Measurements from ENCODE around the gene SLC9A3.

The SLC9A3 gene

DNA sequence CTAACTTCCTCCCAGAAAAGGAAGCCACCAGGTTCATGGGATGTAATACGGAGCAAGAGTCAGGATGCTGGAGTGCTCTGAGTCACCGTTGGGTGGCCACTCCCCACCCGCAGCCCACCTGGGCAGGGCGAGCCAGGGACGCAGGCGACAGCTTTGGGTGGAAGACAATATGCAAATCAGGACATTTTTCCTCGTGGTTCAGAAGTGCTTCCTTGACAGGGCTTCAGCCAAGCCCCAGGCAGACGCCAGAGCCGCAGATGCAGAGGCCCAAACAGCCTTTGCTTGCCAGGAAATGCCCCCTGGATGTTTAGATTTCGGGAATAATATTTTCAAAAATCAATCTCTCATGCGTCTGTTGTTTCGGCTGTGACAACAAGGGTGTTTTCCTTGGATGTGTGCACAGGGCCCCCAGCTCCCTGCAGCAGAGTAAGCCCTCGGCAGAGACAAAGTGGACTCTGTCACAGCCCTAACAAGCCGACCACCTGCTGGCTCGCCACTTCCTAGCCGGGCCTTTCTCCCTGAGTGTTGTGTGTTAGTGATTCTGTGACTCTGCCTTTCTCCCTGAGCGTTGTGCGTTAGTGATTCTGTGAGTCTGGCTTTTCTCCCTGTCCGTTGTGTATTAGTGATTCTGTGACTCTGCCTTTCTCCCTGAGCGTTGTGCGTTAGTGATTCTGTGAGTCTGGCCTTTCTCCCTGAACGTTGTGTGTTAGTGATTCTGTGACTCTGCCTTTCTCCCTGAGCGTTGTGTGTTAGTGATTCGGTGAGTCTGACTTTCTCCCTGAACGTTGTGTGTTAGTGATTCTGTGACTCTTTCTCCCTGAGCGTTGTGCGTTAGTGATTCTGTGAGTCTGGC is 11.8 kb upstream of the SLC9A3 start:
- H3K4me2 ChIP-seq (ENCODE audit: low read length), result no peak overlapping the region
- H3K27me3 ChIP-seq (ENCODE audit: low read depth, low read length), result peaks cover 6% of the 10 kb centered on the region
- H3K36me3 ChIP-seq (replicated peaks; ENCODE audit: low read depth, low read length), result no peaks in the 10 kb centered on the region
- no peaks in the 10 kb centered on the region for H4K20me1 ChIP-seq (ENCODE audit: insufficient read depth, low read length)
- H3K9ac ChIP-seq (ENCODE audit: low read length), result no peak overlapping the region
- no peak overlapping the region for H3K4me3 ChIP-seq (ENCODE audit: low read length)
- no peak overlapping the region for H2AFZ ChIP-seq (ENCODE audit: low read depth, low read length)
- H3K9me3 ChIP-seq (ENCODE audit: insufficient read depth, low read length), result no peaks in the 10 kb centered on the region
- H3K79me2 ChIP-seq (ENCODE audit: low read length), result no peaks in the 10 kb centered on the region
- H3K4me1 ChIP-seq (ENCODE audit: low read length), result no peaks in the 10 kb centered on the region
- TF ChIP-seq, protein P1, sequence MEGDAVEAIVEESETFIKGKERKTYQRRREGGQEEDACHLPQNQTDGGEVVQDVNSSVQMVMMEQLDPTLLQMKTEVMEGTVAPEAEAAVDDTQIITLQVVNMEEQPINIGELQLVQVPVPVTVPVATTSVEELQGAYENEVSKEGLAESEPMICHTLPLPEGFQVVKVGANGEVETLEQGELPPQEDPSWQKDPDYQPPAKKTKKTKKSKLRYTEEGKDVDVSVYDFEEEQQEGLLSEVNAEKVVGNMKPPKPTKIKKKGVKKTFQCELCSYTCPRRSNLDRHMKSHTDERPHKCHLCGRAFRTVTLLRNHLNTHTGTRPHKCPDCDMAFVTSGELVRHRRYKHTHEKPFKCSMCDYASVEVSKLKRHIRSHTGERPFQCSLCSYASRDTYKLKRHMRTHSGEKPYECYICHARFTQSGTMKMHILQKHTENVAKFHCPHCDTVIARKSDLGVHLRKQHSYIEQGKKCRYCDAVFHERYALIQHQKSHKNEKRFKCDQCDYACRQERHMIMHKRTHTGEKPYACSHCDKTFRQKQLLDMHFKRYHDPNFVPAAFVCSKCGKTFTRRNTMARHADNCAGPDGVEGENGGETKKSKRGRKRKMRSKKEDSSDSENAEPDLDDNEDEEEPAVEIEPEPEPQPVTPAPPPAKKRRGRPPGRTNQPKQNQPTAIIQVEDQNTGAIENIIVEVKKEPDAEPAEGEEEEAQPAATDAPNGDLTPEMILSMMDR (IDR thresholded peaks at IDR 0.05; ENCODE audit: low read depth, low read length), result no peak
- TF ChIP-seq EZH2phosphoT487 (IDR thresholded peaks at IDR 0.05; ENCODE audit: low read depth), result no peak
- no peak overlapping the region for H3K27ac ChIP-seq (ENCODE audit: low read length)

DNA sequence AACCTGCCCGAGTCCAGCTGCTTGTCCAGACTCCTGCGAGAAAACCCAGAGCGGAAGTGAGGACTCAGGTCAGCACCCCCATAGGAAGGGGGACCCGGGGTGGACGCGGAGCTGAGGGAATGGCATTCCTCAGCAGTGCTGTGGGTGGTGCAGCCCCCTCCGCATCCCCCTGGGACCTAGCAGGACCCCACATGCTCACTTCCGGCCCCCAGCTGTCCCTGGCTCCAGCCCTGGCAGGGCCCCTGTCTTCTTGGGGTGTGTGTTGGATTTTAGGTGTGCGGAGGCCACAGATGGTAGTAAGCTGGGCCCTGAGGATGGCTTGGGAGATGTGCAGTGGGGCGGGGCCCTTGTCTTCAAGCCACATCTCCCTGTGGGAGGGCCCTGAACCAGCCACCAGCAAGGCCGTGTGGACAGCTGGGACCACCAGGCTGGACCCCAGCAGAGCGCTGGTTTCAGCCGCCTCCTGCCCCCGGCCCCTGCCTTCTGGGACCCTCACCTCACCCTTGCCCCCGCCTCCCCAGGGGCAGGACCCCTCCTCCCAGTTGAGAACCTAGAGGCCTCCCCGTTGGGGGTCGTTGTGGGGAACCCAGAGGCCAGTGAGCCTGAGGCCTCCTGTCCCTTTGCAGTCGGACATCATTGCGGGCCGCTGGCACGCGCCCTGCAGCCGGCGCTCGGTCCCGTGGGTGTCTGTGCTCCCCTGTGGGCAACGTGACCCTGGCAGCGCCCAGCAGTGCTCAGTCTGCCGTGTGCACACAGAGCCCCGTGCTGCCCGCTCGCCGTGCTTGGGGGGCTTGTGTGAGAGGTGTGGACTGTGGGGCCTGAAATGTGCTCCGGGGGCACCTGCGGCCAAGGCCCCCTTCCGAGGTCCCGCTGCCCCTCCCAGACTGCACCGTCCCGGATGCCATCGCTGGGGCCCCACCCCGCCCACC is 10.8 kb upstream of the SLC9A3 start:
- no peak overlapping the region for H3K27ac ChIP-seq (ENCODE audit: low read length)
- no peaks in the 10 kb centered on the region for H3K79me2 ChIP-seq (ENCODE audit: low read length)
- H3K36me3 ChIP-seq (replicated peaks; ENCODE audit: low read depth, low read length), result no peaks in the 10 kb centered on the region
- H3K9ac ChIP-seq (ENCODE audit: low read length), result no peak overlapping the region
- H3K27me3 ChIP-seq (ENCODE audit: low read depth, low read length), result peaks cover 12% of the 10 kb centered on the region
- H4K20me1 ChIP-seq (ENCODE audit: insufficient read depth, low read length), result peaks cover 7% of the 10 kb centered on the region; the same call in 1 of the 2 replicates
- TF ChIP-seq, protein P1 (IDR thresholded peaks at IDR 0.05; ENCODE audit: low read depth, low read length), result no peak
- TF ChIP-seq EZH2phosphoT487 (IDR thresholded peaks at IDR 0.05; ENCODE audit: low read depth), result no peak
- H2AFZ ChIP-seq (ENCODE audit: low read depth, low read length), result no peak overlapping the region
- H3K4me3 ChIP-seq (ENCODE audit: low read length), result no peak overlapping the region
- no peaks in the 10 kb centered on the region for H3K9me3 ChIP-seq (ENCODE audit: insufficient read depth, low read length)
- no peak overlapping the region for H3K4me2 ChIP-seq (ENCODE audit: low read length)
- peaks cover 11% of the 10 kb centered on the region for H3K4me1 ChIP-seq (ENCODE audit: low read length)

DNA sequence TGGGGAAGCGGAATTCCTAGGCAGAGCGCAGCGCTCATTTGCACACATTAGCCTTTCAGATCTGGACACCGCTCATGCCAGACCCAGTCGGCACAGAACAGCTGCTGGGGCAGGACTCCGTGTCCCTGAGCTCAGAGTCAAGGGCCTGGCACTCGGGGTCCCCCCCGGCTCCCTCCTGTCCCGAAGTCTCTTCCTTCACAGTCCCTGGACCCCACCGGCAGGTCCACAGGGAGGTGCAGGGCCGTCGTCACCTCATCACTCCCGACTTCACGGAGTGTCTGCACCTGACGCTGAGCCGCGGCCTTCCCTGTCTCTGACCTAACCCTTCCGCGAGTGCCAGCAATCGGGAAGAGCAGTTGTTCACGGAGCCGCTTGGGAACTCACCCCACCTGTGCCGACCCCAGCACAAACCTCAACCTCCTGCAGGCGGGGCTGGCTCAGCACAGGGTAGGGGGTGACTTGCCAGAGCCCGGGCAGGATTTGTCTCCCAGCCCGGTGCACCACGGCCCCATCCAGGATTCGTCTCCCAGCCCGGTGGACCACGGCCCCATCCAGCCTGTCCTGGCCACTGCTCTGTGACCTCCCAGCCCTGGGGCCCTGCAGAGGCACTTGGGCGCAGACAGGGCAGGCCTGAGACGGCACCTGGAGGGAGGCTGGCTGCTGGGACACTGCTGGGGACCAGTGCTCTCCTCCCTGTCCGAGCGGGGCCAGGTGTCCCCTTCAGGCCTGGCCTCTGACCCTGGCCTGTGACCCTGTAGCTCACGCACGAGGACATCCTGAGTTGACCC is 9.9 kb upstream of the SLC9A3 start:
- Histone ChIP-seq H3K36me3 (replicated peaks; ENCODE audit: low read depth, low read length) (no peaks in the 10 kb centered on the region), H4K20me1 (ENCODE audit: insufficient read depth, low read length) (peaks cover 7% of the 10 kb centered on the region; the same call in 1 of the 2 replicates), H3K27ac (ENCODE audit: low read length) (no peak overlapping the region), H2AFZ (ENCODE audit: low read depth, low read length) (no peak overlapping the region), H3K79me2 (ENCODE audit: low read length) (no peaks in the 10 kb centered on the region), H3K27me3 (ENCODE audit: low read depth, low read length) (peaks cover 12% of the 10 kb centered on the region), H3K4me2 (ENCODE audit: low read length) (no peak overlapping the region), H3K4me3 (ENCODE audit: low read length) (no peak overlapping the region), H3K4me1 (ENCODE audit: low read length) (peaks cover 19% of the 10 kb centered on the region), H3K9me3 (ENCODE audit: insufficient read depth, low read length) (no peaks in the 10 kb centered on the region), H3K9ac (ENCODE audit: low read length) (no peak overlapping the region)
- TF ChIP-seq EZH2phosphoT487 (IDR thresholded peaks at IDR 0.05; ENCODE audit: low read depth), result no peak

DNA sequence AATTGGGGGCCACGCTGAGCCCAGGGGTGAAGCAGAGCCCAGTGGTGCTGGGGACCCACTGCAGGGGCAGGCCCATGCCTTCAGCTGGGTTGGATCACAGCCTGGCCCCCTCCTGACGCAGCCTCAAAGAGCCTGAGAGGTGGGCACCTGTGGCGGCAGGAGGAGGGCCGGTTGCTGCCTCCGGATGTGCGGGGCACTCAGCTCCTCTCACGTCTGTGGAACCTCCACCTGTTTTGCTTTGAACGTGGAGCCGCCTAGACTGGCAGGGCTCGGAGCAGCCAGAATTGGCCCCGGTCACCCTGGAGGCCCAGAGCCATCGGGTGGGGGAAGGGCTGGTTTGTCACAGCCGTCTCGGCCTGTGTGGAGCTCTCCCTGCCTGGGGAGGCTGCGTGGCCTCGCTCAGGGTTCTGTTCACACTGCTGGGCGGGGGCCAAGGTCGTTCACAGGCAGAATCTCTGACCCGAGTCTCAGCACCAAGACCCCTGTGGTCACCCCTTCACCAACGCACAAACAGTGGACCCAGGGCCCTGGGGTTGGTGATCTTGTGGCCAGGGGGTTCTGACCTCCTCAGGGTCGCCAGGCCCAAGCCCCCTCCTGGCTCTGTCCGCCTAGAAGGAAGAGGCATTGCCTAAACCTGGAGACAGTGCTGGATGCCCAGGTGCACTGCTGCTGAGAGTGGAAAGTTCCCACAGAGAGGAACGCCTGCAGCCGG is 9.2 kb upstream of the SLC9A3 start:
- H4K20me1 ChIP-seq (ENCODE audit: insufficient read depth, low read length), result peaks cover 7% of the 10 kb centered on the region; the same call in 1 of the 2 replicates
- H3K4me1 ChIP-seq (ENCODE audit: low read length), result peaks cover 23% of the 10 kb centered on the region
- TF ChIP-seq EZH2phosphoT487 (IDR thresholded peaks at IDR 0.05; ENCODE audit: low read depth), result no peak
- TF ChIP-seq, protein P1 (IDR thresholded peaks at IDR 0.05; ENCODE audit: low read depth, low read length), result no peak
- peaks cover 12% of the 10 kb centered on the region for H3K27me3 ChIP-seq (ENCODE audit: low read depth, low read length)
- no peak overlapping the region for H2AFZ ChIP-seq (ENCODE audit: low read depth, low read length)
- no peak overlapping the region for H3K4me2 ChIP-seq (ENCODE audit: low read length)
- H3K36me3 ChIP-seq (replicated peaks; ENCODE audit: low read depth, low read length), result no peaks in the 10 kb centered on the region
- H3K27ac ChIP-seq (ENCODE audit: low read length), result no peak overlapping the region
- no peaks in the 10 kb centered on the region for H3K79me2 ChIP-seq (ENCODE audit: low read length)
- H3K4me3 ChIP-seq (ENCODE audit: low read length), result no peak overlapping the region
- H3K9ac ChIP-seq (ENCODE audit: low read length), result no peak overlapping the region
- H3K9me3 ChIP-seq (ENCODE audit: insufficient read depth, low read length), result no peaks in the 10 kb centered on the region
